Amygdala (tissue), 56 donors: ENCODE measurements around the gene VBP1.
"Not testable (repeated sequence)": the region's sequence is repeated elsewhere in the genome, so short reads cannot be mapped to it uniquely, and the experiment has no call there.

ENCODE experiments used
- DNase-seq, 56 donors: peaks; one replicate each; lab custom pipeline; 2025; lab: John Stamatoyannopoulos, UW

Gene VBP1, protein sequence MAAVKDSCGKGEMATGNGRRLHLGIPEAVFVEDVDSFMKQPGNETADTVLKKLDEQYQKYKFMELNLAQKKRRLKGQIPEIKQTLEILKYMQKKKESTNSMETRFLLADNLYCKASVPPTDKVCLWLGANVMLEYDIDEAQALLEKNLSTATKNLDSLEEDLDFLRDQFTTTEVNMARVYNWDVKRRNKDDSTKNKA

DNA sequence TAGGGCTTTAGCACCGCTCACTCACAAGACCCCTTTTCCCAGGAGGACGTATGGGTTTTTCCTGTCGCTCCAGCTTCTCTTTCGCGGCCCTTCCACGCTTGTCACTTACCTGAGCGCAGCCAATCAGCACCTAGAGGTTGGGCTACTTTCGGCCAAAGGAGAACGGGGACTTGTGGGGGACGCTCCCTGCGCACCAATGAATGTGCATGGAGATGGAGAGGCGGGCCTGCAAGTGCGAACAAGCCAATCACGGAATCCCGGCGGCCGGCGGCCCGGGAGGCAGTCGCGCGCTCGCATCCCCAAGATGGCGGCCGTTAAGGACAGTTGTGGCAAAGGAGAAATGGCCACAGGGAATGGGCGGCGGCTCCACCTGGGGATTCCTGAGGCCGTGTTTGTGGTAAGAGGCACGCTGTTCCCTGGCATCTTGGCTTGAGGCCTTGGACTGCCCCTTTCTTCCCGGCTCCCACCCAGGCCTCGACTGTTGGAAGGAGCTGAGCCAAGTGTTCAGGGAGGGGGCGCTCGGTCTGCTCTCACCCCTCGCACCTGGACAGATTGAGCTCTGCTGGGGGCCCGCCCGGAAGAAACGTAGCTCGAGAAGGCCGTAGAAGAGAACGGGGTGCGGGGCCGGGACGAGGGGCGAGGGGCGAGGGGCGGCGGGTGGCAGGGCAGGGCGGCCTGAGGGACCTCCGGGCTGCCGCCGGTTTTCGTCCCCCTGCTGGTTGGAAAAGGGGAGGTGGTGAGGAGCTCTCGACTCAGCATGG, at the start of gene VBP1:
VBP1 (plus strand) TSS at position 282 of the 761 bp plus-strand sequence; CDS start at position 305, 23 bp downstream.
- peak; percentile 4 to 94 (median 86) for DNase-seq

DNA sequence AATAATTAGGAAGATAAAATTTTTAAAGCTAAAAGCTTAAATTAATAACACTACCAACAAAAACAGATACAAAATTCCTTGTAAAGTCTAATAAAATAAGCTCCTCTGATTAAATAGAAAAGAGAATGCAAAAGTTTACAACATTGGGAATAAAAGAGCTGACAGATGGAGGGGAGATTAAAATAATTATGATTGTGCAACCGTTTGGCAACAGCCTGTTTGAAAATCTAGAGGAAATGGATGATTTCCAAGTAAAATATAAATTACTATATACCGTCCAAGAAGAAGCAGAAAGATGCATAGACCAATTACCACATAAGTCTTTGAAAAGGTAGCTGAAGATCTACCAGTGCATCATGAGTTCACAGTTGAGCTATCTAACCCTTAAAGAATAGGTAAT, 46.4 kb upstream of the VBP1 start:
- no peak for DNase-seq

DNA sequence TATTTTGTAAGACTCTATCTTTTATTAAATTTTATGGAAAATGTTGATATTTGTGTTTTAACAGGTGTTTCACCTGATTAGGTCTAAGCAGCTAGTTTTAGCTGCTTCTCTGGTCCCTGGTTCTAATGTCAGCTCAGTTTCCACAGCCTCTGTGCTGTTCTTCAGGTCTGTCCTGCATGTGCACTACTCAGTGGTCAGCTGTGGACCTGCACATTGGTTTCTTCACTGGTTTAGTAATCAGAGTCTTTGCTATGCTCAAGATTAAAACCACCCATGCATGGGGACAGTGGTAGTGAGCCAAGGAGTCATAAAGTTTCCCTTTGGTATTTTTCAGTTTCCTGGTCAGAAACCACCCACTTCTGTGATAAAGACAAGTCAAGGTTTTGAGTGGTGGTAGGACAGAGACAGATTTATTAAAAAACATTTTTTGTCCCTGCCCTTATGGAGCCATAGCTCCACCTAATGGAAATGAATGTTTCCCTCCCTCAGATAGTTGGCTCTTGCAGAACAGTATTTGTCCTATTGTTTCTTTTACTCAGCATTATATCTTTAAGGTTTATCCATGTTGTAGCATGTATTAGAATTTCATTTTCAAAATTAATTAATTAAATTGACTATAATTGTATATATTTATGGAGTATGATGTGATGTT, 36.8 kb upstream of the VBP1 start:
- DNase-seq = no peak

DNA sequence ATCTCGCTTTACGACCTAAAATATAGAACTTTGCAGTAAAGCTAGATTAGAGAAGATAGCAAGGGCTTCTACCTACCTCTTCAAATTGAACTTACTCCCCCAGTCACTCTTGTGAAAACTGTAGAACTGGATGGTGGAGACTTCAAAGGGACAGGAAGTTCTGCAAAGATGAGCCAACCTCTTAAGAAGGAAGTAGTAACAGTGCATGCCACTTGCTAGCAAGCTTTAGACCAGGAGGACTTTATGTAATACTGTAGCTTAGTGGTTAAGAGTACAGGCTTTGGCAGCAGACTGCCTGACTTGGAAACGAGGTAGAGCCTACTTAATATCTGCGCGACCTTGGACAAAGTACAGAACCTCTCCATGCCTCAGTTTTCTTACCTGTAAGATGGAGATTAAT, 27.5 kb upstream of the VBP1 start:
- DNase-seq = no peak

DNA sequence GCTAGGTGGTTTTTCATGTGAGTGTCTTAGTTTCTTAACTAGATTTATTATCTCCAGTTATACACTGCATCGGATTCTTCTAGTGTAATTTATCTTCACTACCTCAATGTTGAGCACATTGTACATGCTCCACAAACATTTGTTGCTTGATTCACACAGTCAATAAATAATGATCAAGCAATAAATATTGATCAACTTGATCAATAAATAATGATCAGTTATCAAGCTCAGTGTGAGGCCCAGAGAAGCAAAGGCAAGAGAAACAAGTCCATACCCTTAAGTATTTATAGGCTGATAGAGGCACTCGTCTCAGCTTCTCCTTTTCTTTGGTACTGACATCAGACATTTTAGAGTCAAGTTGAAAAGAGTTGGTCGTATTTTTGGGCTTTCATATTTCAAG, 5.1 kb upstream of the VBP1 start:
- no peak for DNase-seq

DNA sequence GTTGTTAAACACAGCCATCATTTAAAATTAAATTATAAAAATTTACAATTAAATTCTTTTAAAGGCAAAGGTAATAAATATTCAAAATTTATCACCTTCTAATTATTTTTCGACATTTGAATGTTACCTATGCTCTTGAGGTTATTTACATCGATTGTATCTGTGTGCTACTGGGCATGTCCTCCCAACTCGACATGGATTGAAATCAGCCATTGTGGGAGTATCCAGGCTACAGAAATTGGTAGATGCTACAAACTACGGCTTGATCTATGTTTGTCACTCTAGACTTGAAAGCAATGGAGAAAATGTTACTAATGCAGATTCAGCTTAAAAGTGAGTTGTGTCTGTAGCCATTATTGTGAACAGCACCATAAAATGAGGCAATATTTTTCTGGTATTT, 2.5 kb upstream of the VBP1 start:
- no peak for DNase-seq

DNA sequence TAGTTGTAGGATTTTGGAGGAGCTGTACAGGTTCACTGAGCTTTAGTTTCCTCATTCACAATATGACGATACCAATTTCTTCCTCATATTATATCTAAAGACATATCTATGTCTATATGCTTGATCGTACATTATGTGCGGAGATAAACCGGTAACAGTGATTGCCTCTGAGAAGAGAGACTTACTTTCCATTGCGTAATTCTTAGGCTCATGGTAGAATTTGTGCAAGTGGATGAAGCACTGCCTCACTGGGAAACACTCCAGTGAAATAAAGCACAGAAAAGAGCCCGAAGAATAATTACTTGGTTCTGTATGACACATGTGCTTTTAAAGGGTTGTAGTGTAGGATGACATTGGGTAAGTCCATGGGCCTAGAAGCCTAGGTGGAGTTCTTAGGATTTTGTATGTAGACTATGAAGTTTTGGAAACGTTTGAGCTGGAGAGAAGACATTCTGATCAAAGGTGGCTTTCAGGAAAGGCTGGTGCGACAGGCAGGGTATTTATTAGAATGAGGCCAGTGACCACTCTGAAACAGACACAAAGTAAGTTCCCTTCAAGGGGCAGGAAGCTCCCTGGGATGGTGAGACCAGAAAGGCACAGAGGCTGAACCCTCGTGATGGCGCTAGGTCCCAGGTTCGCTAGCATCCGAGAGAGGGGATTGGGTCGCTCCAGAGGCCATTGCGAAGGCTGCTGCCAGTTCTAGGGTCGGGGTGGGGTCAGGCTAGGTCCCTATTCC, 649 bp upstream of the VBP1 start:
- DNase-seq = no peak

DNA sequence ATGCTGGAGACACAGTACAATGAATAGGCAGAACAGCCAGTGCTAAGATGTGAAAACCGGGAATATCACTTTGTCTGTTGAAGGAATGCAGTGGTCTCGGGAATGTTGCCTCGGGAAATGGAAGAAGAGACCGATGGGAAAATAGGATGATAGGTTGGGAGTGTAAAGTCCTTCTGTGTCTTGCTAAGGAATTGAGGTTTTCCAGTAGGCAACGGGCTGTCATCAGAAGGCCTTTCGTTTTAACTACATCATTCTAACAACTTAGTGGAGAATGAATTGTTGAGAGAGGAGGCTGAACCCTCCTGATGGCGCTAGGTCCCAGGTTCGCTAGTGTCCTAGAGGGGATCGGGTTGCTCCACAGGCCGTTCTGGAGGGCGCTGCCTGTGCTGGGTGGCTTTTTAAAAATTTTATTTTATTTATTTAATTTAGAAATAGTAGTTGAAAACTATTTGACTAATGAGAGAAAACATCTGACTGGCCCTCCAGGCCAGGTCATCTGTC, 730 bp downstream of the VBP1 start:
- DNase-seq = peak in 2 of 56 donors; percentile 0 to 18

DNA sequence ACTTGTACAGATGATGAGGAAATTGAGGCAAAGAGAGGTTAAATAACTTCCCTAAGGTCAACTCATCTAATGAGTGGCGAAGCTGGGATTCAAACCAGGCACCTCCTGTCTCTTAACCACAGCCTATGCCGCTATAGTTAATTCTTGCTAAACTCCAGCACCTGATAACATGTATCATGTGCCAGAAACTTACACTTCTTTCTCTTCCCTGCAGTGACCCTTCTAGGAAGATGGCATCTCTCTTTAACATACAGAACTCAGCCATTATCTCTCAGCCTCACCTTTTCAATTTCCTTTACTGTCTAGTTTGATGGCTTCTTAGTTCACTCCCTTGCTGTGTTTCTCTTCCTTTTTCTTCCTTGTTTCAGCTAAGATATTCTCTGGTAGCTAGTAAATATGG, 2.5 kb downstream of the VBP1 start:
- DNase-seq = no peak

DNA sequence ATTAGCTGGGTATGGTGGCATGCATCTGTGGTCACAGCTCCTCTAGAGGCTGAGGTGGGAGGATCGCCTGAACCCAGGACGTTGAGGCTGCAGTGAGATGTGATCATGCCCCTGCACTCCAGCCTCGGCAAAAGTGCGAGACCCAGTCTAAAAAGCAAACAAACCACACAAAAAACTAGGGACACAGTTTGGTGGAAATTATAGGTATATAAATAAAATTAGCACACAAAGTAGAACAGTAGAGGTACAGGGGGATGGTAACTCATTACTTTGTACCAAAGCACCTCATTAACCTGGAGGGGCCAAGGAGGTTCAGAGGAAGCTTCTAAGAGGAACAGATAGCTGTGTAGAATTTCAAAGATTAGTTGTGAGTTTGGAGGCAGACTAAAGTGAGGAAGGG, 5.1 kb downstream of the VBP1 start:
- no peak for DNase-seq

DNA sequence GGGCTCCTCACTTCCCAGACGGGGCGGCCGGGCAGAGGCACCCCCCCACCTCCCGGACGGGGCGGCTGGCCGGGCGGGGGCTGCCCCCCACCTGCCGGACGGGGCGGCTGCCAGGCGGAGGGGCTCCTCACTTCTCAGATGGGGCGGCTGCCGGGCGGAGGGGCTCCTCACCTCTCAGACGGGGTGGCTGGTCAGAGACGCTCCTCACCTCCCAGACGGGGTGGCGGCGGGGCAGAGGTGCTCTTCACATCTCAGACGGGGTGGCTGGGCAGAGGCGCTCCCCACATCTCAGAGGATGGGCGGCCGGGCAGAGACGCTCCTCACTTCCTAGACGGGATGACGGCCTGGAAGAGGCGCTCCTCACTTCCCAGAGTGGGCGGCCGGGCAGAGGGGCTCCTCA, 7.5 kb downstream of the VBP1 start:
- DNase-seq = not testable (repeated sequence)

DNA sequence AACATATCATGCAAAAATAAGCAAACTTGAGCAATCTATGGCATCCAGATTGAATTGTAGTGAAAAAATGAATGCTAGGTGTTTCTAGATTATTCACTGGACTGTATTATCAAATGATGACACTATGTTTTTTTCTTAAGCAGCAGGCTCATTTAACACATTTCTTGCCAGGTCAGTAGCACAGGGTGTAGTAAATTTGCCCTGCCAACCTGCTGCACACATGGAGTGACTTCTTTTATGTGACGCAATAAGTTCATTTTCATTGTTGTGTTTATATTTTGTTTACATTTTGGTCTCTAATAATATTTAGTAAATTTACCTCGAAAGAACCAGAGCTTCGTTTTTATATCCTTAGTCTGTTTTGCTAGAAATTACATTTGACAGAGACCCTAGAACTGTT, 9.5 kb downstream of the VBP1 start:
- no peak for DNase-seq

DNA sequence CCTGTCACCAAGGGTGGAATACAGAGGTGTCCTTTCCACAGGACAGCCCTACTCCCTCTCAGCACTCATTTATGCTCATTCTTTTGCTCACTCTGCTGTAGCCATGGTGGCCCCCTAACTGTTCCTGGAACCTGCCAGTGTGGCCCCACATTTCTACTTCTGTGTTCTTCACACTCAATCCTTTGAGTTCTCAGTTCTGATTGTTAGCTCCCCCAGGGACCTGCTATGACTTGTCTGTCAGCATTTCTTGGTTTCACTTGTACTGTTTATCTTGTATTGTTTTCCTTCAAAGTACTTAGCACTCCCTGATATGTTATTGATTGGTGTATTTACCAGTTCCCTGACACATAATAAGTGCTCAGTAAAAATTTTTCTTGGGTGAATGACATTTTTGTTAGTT, 14.9 kb downstream of the VBP1 start:
- no peak for DNase-seq

DNA sequence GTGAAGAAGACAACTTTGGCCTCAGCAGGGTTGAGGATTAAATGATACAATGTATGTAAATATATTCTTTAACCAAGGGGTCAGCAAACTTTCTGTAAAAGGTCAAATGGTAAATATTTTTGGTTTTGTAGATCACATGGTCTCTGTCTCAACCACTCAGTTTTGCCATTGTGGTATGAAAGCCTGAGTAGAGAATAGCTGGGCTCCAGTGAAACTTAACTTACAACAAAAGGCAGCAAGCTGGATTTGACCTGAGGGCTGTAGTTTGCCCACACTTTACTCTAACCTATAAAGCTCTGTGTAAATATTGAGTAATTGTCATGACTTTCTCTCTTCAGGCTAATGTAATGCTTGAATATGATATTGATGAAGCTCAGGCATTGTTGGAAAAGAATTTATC, 19.6 kb downstream of the VBP1 start:
- no peak for DNase-seq

DNA sequence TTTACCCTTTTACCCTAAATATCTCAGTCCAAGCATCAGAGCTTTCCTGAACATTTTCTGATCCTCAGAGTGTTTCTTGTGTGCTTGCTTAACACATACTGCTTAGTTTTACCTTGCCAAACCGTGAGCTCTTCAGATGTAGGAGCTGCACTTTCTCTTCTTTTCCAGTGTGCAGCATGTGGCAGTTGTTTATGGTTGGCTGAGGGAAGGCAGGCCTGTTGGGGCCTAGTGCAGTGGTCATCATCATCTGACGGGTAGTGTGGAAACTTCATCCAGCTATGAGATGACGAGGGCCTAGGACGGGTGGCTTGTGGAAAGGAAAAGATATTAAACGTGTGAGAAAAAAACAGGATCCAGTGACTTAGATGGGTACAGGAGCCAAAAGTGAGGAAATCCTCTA, 21.5 kb downstream of the VBP1 start:
- no peak for DNase-seq

DNA sequence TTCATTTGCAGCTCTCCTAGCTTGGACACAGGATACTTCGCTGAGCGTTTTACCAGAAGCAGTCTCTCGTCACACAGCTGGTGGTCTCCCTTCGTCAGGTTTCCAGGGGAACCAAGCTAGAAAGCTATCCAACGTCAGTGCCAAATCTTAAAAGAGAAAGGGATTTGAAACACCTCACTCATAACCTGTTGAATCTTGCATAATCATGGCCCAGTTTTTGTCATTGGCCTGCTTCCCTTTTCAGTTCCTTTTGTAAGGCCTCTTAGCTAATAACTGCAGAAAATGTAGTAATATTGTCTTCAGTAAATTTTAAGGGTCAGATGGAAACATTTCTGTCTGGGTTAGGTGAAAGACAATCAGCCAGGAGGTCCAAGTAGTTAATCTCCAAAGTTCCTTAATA, 26.0 kb downstream of the VBP1 start:
- DNase-seq = no peak

DNA sequence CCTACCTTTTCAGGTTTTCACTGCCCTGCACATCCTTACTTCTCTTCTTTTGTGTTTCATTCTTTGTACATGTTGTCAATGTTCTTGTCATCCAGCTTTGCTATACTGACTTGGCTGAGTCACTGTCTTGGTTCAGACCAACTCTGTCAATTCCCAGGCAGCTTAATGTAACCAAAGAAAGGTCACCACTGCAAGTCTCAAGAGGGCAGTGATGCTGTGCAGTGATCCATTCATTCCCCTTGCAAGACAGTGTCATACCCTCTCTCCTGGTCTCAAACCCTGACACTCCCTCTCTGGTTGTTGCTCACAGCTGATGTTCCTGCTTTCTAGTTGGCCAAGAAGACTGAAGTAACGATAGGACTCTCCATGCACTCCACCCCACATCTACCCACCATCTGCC, 30.5 kb downstream of the VBP1 start:
- DNase-seq = no peak

DNA sequence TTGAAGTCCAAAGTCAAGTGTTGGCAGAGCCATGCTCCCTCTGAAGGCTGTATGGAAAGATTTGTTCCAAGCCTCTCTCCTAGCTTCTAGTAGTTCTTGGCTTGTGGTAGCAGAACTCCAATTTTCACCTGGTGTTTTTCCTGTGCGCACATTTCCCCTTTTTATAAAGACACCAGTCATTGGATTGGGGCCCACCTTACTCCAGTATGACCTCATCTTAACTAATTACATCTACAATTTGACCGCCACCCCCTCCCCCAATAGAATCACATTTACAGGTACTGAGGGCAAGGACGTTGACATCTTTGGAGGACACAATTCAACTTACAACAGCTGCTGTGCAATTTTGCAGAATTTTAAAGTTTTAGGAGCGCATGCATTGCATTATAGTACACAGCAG, 31.2 kb downstream of the VBP1 start:
- no peak for DNase-seq

DNA sequence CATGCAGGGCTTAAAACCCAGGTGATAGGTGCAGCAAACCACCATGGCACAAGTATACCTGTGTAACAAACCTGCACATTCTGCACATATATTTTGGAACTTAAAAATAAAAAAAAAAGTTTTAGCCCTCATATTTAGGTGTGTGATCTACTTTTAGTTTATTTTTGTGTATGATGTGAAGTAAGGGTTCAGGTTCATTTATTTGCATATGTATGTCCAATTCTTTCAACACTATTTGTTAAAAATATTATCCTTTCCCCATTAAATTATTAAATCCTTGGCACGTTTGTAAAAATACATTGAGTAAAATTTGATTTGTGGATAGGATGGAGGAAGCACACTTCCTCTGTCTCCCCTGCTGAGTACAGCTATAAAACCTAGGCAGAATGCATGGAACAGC, 35.1 kb downstream of the VBP1 start:
- no peak for DNase-seq

DNA sequence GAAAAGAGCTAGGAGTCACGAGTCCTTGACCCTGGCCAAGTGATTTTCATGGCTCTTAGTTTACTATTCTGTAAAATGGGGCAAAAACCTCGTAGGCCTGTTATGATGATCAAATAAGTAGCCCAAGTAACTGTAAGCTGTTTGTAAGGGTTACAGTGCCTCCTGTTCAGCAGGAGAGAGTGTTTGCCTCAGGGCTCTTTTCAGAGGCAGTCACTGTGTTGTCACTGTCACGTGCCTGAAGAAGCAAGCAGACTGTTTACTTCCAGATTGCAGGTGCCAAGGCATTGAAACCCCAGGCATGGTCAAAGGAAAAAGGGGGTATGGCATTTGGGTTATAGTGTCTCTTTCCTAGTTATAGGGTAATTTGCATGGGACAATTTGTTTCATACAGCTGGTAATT, 43.5 kb downstream of the VBP1 start:
- DNase-seq = no peak
